Iris pigment epithelial cell (primary cell): ENCODE measurements around the gene LSM2.
"Not testable (repeated sequence)": the region's sequence is repeated elsewhere in the genome, so short reads cannot be mapped to it uniquely, and the experiment has no call there.

Experiments used
- DNase-seq: peaks from one replicate; pipeline ENCODE4 v3.0.0-alpha.2; 2011; ENCODE audit warnings: low read depth

LSM2 gene

DNA sequence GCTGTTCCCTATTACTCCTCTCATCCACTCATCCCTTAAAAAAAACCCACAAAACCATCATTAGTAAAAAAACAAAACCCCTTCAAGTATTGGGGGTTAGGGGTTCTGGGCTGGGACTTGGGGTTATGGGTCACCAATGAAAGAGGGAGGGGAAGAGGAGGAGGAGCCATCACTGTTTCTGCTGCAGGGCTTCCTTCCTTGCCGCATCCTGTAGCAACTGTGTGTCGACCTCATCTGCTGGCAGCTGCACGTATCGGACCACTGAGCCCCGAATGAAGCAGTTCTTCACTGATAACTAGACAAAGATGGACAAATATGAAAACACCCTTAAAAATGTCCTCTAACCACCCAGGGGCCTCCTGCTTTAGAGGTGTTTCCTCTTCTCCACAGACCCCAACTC lies 9.2 kb downstream of the LSM2 start:
- DNase-seq: no peak

- no peak for DNase-seq
Measured at GRCh38 chr6:31796993-31797385, 9.8 kb downstream of the LSM2 start.

- peak; percentile 87 for DNase-seq
Measured at GRCh38 chr6:31795616-31796298, 11.0 kb downstream of the LSM2 start, which contains the start of gene VARS1. Gene VARS1 (minus strand): TSS chr6:31795752. CDS start chr6:31795217, 535 bp downstream.

- DNase-seq: peak; percentile 59
Measured at GRCh38 chr6:31794866-31795615, 11.7 kb downstream of the LSM2 start.

- peak; percentile 63 for DNase-seq
Measured at GRCh38 chr6:31794294-31794865, 12.4 kb downstream of the LSM2 start.

DNA sequence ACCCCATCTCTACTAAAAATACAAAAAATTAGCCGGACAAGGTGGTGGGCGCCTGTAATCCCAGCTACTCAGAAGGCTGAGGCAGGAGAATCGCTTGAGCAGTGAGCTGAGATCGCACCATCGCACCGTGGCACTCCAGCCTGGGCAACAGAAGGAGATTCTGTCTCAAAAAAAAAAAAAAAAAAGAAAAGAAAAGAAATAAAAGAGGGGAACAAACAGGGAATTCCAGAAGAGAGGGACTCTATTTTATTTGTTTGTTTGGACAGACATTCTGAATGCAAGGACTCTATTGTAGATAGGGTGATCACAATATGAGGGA lies 12.9 kb downstream of the LSM2 start:
- not testable (repeated sequence) for DNase-seq

DNA sequence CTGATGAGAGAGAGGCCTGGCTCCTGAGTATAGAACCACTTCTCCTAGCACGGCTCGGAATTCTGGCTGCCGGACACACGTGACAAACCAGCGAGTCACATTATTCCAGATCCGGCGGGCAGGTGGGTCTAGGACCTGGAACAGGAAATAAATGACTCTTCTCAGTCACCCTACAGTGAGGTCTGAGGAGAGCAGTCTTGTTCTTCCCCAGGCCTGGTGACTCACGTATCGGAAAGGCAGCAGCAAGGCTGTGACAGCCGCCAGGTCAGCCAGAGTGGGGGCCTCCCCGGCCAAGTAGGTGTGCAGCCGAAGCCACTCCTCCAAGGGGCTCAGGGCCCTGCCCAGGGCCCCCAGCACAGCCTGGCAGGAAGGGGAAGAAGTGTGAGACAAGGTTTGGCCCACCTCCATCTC lies 14.0 kb downstream of the LSM2 start:
- DNase-seq: peak; percentile 70

DNA sequence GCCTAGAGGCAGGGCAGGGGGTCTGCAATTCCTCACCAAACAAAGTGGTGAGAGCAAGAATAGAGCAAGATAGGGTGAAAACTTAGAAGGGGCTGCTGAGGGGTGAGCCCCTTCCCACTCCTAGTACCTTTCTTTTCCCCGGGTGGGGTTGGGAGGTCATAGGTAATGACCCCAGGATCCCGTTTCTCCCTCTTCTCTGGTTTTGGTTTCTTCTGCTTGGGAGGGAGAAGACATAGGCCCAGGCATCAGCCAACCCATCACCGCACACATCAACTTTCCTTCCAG lies 14.7 kb downstream of the LSM2 start:
- DNase-seq: no peak

- DNase-seq: peak; percentile 37
Measured at GRCh38 chr6:31791324-31792089, 15.3 kb downstream of the LSM2 start.

- no peak for DNase-seq
Measured at GRCh38 chr6:31785475-31785874, 21.3 kb downstream of the LSM2 start.

- no peak for DNase-seq
Measured at GRCh38 chr6:31784098-31784925, 22.5 kb downstream of the LSM2 start.

- DNase-seq: no peak
Measured at GRCh38 chr6:31782126-31782855, 24.5 kb downstream of the LSM2 start.

DNA sequence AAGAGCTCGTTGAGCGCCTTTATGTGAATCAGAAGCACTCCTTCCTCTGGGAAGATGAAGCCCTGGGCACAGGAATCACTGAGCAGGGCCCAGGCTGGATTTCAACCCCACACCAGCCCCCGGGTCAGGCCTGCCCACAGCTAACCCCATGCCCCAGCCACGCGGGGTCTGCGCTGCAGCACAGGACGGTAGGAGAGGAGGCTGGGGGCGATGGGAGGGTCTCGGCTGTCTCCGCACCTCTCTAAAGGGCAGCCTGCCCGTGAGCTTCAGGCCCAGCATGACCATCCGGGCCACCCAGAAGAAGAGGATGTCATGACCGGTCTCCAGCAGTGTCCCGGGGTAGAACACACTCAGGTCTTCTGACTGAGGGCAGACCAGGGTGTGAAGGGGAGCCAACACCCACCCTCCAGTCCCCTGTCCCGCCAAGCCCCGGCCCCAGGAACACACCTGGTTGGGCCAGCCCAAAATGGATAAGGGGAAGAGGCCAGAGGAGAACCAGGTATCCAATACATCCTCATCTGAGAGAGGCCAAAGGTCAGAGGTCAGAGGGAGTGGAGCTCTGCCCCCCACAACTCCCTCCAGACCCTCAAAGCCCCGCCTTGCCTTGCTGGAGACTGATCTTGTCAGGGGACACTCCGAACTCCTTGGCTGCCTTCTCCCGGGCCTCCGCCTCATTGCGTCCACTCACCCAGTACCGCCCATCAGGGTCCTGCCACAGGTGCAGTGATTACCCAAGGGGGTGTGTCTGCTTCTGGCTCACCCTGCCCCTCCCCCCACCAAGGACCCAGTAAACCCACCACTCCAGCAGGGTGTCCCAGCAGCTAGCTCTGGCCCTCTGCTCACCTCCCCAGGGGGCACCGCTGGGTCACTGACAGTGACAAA lies 25.3 kb downstream of the LSM2 start:
- no peak for DNase-seq

DNA sequence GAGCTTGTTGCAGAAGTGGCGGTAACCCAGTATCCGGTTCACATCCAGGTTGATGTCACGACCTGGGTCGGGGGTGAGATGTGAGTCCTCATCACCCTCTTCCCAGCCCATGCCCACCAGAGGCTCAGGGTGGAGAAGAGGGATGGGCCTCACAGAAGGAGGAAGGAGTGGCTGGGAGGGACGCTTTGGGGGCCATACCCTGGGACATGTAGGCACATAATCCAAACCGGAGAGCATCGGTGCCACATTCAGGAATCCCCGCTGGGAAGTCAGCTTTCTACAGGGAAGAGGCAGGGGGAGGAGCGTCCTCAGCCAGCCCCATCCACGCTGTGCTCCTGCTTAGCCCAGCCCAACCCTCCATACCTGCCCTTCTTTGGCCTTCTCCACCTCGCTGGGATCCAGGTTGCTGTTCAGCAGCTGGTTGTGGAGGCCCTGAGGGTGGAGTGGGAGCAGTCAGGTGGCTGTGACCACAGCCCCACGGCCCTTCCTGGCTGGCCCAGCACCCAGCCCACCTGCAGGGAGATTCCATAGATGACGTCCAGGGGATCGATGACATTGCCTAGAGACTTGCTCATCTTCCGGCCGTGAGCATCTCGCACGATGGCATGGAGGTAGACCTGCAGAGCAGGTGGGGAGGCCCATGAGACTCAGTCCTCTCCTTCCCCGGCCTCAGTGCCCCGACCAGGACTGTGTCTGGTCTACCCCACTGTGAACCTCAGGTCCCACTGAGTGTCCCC lies 26.1 kb downstream of the LSM2 start:
- DNase-seq: no peak

GRCh38 chr6:31779908-31780307 lies 26.9 kb downstream of the LSM2 start:
- DNase-seq: no peak

DNA sequence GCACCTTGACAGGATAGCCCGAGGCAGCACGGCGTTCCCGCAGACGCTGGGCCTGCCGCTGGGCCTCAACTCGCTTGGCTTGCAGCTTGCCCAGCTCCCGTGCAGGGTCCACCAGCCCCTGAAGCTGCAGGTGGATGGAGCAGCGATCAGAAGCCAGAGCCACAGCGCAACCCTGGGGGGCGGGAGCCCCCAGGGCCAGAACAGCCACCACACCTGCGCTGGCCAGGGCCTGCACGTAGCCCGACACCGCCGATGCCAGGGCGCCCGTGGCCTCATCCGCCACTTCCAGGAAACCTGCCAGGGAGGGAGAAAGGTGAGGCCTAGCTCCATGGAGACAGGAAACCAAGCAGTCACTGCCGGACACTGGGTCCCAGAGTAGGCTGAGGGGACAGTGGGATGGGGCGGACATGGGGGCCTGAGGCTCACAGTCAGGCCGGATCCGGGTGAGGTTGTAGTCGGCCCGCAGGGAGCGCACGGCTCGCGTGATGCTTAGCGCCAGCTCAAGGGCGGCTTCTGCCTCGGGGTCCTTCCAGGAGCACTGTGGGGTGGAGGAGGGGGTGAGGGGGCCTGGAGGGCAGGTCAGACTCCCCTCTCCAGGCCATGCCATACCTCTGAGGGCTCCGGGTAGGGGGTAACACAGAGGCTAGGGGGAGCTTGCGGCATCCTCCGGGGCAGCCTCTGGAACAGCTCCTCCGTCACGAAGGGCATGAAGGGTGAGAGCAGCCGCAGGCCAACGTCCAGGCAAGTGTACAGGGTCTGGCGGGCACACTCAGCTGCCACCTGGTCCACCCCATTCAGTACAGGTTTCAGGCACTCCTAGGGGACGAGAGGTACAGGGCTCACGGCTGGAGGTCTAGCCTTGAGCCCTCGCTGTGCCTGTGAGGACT lies 27.5 kb downstream of the LSM2 start:
- DNase-seq: no peak

DNA sequence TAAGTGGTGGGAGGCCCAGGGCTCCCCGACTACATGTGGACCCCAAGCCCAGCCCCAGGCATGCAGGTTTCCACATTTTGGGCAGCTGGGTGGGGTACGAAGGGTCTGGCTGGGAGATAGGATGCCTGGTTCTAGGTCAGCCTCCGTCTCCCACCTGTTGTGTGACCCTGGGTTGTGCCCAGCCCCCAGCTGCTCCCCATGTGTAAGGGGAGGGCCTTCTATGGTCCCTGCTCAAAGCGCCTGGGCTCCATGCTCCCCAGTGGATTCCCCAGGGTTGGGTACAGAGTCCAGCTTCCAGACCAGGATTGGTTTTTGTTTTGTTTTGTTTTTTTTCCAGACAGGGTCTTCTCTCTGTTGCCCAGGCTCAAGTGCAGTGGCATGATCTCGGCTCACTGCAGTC lies 28.6 kb downstream of the LSM2 start:
- no peak for DNase-seq

DNA sequence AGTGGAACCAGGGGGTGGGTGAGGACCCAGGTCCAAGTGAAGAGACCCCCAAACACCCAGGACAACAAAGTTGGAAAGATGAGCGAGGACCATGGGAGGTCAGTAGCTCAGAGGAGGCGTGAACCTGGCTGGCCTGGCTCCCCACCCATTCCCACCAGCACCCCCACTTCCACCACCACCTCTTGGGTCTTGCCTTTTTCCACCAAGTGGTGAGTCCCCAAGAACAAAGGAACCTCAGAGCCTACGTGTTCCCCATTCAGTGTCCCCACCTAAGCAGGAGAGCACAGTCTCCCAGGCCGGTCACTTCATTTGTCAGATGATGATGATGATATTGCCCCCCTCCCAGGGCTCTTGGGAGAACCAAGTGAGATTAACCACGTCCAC lies 29.1 kb downstream of the LSM2 start:
- DNase-seq: no peak
